Epithelial cell of proximal tubule (primary cell): ENCODE results near the gene FAM83F. TPM values are rescaled to one million over a fixed set of nuclear protein-coding genes. Genes with fewer than 3 reads are reported as not detected.

Experiments
- DNase-seq: peaks from one replicate; pipeline ENCODE4 v3.0.0-alpha.2; 2011; ENCODE audit warnings: low read depth
- H3K4me3 ChIP-seq: 2 replicates; pipeline ENCODE4 v1.5.1; 2011; ENCODE audit warnings: low read depth, mild to moderate bottlenecking, low read length
- CTCF ChIP-seq: conservative IDR thresholded peaks from 2 replicates; pipeline ENCODE4 v1.5.1; 2012; ENCODE audit warnings: low read depth, mild to moderate bottlenecking, low read length
- total RNA-seq: library from RNA; depleted of rRNA; stranded (reverse); fragments of >200 nt; gene quantifications from 2 replicates; pipeline ENCODE4 v1.2.3, GENCODE V29; 2015

The FAM83F gene
- total RNA-seq, 1 donor from 2014 or later = 3.5 TPM

- DNase-seq = no peak
- H3K4me3 ChIP-seq = no peak overlapping the region
- TF ChIP-seq CTCF = no peak
Measured at GRCh38 chr22:40067639-40068038, 72.9 kb downstream of the FAM83F start.

GRCh38 chr22:40070701-40071100 lies 75.9 kb downstream of the FAM83F start:
- TF ChIP-seq CTCF = no peak
- DNase-seq = no peak
- H3K4me3 ChIP-seq = no peak overlapping the region

DNA sequence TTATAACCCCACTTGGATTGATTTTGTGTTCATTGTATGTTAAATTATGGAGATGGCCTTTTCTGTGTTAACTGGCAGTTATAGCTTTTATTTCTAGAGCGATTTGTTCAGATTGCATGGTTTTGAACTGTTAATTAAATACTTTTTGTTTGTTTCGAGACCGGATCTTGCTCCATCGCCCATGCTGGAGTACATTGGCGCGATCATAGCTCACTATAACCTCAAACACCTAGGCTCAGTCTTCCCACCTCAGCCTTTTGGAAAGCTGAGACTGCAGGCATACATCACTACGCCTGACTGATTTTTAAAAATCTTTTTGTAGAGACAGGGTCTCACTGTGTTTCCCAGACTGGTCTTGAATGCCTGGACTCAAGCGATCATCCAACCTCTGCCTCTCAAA lies 77.0 kb downstream of the FAM83F start:
- TF ChIP-seq CTCF = no peak
- H3K4me3 ChIP-seq = no peak overlapping the region

GRCh38 chr22:40076702-40077645 lies 82.2 kb downstream of the FAM83F start:
- no peak overlapping the region for H3K4me3 ChIP-seq
- DNase-seq = no peak
- TF ChIP-seq CTCF = no peak

More for the DNA sequence above, 77.0 kb downstream of the FAM83F start:
- DNase-seq = no peak

GRCh38 chr22:40077646-40078016 lies 82.9 kb downstream of the FAM83F start:
- no peak for DNase-seq
- no peak for TF ChIP-seq CTCF
- H3K4me3 ChIP-seq = no peak overlapping the region

DNA sequence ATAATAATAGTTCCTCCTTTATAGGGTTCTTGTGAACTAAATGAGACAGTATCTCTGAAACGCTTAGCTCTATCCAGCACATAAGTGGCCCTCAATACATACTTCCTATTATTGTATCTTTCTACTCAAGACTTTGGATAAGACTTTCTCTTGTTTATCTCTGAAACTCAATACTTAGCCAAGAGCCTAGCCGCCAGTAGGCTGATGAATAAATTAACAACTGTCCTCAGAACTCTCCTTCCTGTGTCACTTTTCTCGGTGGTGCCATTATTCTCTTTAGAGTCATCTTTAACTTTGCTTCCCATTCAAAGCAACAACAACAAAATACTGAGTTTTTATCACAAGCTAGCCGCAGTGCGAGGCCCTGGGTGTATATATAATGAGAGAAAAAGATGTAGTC lies 86.9 kb downstream of the FAM83F start:
- H3K4me3 ChIP-seq = no peak overlapping the region
- TF ChIP-seq CTCF = no peak
- no peak for DNase-seq

DNA sequence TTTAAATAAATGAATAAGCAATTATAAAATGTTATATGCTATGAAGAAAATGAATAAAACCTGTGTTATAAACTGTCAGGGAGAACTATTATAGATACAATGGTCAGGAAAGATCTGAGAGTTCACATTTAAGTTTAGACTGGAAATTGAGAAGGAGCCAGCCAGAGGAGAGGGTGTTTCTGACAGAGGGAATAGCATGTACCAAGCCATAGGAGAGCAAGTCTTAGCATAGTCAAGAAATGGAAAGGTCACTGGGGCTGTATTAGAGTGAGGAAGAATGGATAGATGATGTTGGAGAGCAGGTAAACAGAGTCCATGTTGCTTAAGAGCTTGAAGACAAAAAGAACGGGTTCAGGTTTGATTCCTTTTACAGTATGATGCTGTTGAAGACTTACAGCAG lies 87.4 kb downstream of the FAM83F start:
- H3K4me3 ChIP-seq = no peak overlapping the region
- DNase-seq = no peak
- no peak for TF ChIP-seq CTCF
